NCI-H2196 treated with DMSO at 0.1 percent for 48 hours (cell line): ENCODE results near the gene LYRM4.

Experiments
- DNase-seq: peaks from one replicate; lab custom pipeline; 2025; ENCODE audit not compliant: unreplicated experiment; lab: John Stamatoyannopoulos, UW

Gene LYRM4

GRCh38 chr6:5178806-5179205, 81.9 kb downstream of the LYRM4 start:
- DNase-seq: no peak

DNA sequence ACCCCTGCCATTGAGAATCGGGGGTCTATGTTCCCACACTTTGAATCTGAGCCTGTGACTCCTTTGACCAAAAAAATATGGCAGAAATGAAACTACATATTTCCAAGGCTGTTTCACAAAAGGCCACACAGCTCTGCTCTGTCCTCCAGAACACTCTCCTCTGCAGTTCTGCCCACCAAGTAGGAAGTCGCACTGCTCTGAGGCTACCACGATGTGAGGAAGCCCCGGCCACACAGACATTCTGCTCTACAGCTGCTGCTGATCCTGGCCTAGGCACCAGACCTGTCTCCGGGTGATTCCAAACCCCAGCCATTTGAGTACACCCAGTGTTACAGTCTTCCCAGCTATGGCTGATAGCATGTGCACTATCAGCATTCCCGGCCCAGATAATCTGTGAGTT, 85.1 kb downstream of the LYRM4 start:
- DNase-seq: no peak

GRCh38 chr6:5174756-5175549, 85.8 kb downstream of the LYRM4 start:
- no peak for DNase-seq

DNA sequence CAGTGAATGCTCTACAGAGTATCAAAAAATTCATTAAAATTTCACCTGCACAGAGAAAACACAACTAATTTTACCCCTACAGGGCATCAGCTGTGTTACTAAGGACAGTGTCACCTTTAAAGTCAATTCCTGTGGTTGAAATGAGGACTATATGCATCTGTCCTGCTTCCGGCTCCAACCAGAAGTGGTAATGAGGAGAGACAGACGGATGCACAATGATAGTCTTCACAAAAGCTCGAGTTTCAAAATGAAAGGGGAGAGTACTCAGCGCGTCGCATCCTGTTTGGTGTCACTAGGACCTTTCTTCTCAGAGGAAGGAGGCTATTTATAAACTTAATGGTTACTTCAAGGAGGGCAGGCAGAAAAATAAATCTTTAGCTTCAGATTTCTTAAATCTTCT, 86.5 kb downstream of the LYRM4 start:
- no peak for DNase-seq

DNA sequence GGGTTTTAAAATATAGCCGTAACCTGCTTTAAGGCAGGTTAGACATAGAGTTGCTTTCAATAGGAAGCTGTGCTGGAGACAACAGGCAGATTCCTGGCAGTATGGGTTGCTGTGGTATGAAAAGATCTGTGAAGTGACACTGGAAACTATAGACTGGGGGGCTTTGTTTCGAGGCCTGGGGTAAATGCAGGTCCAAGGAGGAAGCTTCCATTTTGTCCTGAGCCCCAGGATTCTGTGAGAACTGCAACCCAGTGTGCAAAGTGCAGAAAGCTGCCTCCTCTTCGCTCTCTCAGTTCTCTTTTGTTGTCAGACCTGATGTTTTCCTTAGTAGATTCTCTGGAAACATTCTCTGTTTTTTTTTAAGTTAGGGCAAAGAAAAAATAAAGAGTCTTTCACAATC, 86.9 kb downstream of the LYRM4 start:
- no peak for DNase-seq

- DNase-seq: no peak
Measured at GRCh38 chr6:5172897-5173474, 87.8 kb downstream of the LYRM4 start.

DNA sequence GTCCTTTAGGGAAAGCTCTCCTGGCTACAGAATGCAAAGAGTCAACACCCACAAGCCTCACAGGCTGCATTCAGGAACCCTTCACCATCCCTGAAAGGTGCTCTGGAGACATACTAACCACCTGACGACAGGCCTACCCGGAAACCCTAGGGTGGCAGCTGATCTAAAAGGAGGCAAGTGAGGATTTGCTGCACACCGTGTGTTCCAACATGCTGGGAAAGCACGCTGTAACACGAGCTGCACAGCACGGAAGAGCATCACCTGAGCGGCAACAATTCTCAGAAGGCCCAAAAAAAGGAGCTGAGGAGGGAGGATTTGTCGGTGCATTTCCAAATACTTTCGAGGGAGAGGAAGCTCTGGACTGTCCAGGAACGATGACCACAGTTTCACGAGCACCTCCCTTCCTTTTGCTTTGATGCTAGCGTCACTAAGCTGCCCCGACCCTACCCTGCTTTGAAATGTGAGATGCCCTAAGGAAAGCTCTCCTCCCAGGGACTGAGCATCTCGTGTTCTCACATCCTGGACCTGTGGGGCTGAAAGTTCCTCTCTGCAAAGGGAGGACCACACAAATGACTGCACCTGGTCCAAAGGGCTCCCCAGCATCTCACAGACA, 88.6 kb downstream of the LYRM4 start:
- DNase-seq: no peak

GRCh38 chr6:5167501-5167900, 93.2 kb downstream of the LYRM4 start:
- no peak for DNase-seq

DNA sequence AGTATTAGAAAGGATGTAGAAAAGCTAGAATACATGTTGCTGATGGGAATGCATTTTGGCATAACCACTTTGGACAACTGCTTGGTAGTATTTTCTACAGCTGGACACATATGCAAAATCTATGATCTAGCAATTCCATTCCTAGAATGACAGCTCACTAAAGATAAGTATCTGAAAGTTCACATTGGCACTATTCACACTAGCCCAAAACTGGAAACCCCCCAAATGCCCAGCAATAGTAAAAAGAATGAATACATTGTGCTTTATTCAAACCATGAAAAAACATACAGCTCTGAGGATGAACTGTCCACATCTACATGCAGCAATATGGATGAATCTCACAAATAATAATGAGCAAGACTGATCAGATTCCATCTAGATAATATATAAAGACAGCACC, 96.7 kb downstream of the LYRM4 start:
- no peak for DNase-seq

GRCh38 chr6:5163247-5163646, 97.5 kb downstream of the LYRM4 start:
- DNase-seq: no peak

- no peak for DNase-seq
Measured at GRCh38 chr6:5162355-5162754, 98.4 kb downstream of the LYRM4 start.

DNA sequence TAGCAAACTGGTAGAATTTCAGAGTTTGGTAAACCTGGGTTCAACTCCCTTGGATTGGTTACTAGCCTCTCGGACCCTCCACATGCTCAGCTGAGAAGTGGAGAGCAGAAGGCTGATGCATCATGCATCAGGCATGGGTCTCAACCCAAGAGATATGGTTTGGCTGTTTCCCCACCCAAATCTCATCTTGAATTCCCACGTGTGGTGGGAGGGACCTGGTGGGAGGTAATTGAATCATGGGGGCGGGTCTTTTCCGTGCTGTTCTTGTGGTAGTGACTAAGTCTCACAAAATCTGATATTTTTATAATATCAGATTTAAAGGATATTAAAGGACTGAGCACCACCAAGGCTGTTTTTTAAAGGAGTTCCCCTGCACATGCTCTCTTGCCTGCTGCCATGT, 100.5 kb downstream of the LYRM4 start:
- no peak for DNase-seq

DNA sequence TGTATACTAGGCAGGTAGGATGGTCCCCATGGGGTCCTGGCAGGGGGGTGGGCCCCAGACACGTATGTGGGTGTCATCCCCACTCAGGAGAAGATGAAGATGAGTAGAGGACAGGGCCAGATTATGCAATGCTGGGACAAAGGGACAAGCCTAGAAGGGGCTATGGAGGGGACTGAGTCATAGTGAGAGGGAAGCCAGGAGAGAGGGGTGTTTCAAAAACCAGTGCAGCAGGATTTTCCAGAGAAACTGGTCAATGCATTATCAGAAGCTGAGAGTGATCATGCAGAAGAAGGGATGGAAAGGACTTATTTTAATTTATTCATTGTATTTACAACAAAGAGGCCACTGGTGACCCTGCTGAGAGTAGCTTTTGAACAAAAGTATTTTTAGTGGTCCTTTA, 101.6 kb downstream of the LYRM4 start:
- DNase-seq: no peak

DNA sequence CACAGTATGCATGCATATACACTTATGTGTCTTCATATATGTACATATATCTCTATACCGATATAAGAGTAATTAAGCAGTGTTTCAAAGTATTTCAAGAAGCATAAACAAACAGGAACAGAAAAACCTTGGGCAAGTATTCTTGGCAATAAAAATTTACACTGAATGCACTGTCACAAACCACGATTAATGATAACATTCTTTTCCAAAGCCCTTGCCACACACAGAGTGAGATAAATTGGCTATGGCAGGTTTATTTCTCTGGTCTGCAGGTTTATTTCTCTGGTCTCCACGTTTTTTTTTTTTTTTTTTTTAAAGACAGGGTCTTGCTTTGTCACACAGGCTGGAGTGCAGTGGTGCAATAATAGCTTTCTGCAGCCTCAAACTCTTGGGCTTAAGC, 102.6 kb downstream of the LYRM4 start:
- DNase-seq: no peak

- DNase-seq: no peak
Measured at GRCh38 chr6:5157621-5158138, 103.1 kb downstream of the LYRM4 start.

GRCh38 chr6:5156627-5157026, 104.1 kb downstream of the LYRM4 start:
- DNase-seq: no peak

DNA sequence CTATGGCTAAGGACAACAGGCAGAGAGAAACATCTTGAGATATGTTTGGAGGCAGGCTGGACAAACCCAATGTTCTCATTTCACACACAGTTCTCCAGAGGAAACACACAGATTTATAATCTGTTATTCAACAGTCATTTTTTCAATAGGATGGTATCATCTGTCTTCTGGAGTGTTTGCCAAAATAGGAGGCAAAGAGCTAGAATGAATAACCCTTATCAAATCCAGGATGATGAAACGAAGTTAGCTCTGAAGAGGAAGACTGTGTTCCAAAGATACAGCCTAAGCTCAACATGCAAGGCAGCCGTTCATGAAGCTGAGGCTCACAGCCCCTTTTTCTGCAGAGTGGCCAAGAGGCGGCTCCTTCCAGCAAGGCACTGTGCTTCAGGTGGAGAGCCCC, 104.8 kb downstream of the LYRM4 start:
- no peak for DNase-seq

- DNase-seq: no peak
Measured at GRCh38 chr6:5153186-5153585, 107.6 kb downstream of the LYRM4 start.

DNA sequence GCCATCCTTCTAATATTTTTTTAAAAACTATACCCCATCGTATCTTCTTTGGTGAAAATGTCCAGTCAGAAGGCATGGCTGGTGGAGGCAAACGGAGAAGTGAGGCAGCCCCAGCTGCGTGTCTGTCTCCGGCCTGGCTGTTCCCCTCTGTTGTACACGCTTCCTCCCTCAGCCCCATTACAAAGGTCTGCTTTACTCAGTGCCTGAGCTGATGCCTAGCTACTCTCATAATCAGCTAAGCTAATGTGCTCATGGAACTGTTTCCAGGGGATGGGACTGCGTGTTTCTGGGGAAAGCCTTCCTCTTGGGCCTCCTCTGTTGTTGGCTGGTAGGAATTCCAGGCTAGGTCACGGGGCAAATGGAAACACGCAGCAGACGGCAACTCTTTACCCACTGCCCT, 108.3 kb downstream of the LYRM4 start:
- DNase-seq: no peak

- DNase-seq: no peak
Measured at GRCh38 chr6:5151955-5152401, 108.8 kb downstream of the LYRM4 start.

- DNase-seq: no peak
Measured at GRCh38 chr6:5151360-5151954, 109.3 kb downstream of the LYRM4 start.

- DNase-seq: no peak
Measured at GRCh38 chr6:5150551-5151075, 110.1 kb downstream of the LYRM4 start.
